ENCODE data around the gene GRIK2. TPM values are rescaled to one million over a fixed set of nuclear protein-coding genes. Genes with fewer than 3 reads are reported as not detected.

Gene GRIK2
- total and polyA plus RNA-seq, 2 of the 4 experiments (the other 2 are of a cell fraction): 8.2 to 15.2 TPM

DNA sequence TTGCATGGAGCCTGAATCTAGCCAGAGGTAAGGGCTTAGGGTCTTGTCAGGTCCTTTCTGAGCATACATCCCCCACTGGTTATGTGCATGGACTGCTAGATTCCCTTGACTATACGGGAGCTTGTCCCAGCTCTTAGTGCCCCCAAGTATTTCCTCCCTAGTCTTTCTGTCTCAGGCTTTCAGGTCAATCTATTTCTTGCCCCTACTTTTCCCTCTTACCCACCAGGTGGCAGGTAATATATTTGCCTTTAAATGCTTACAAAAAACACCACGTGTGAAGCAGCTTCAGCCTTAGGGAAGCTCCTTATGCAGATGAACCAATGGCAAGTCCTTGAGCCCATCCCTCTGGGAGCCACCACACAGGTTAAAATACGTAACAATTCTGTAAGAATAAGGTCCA is 454.2 kb downstream of the GRIK2 start:
- H3K4ac ChIP-seq (ENCODE audit: low read depth, low read length): no peak overlapping the region
- no peak overlapping the region for H2BK5ac ChIP-seq (ENCODE audit: low read depth, low read length, poor library complexity, severe bottlenecking)
- no peak overlapping the region for H3K27ac ChIP-seq (ENCODE audit: insufficient read depth, low read length)
- H3K79me1 ChIP-seq (ENCODE audit: low read depth in 1 of 2, low read length in 2 of 2): no peaks in the 10 kb centered on the region
- H3K14ac ChIP-seq (replicated peaks; ENCODE audit: low read depth, low read length): no peak overlapping the region
- H2BK20ac ChIP-seq (ENCODE audit: low read depth, low read length): no peak overlapping the region
- no peak overlapping the region for H3K18ac ChIP-seq (ENCODE audit: low read depth, low read length)
- intact Hi-C loops (cut with micrococcal nuclease) (no loop called here), in situ Hi-C loops (cut with MboI; ENCODE audit: low sequenced_read_pairs) (no loop called here), dilution Hi-C loops (cut with HindIII; ENCODE audit: low sequenced_read_pairs, unreplicated experiment) (no loop called here)
- no peaks in the 10 kb centered on the region for H3K27me3 ChIP-seq (ENCODE audit: control insufficient read depth, insufficient read depth, low read length)
- H3K4me2 ChIP-seq (ENCODE audit: low read depth, low read length): no peak overlapping the region
- no peak for TF ChIP-seq RAD21 (IDR thresholded peaks at IDR 0.05; ENCODE audit: low read length)
- no peak for TF ChIP-seq MAFK (IDR thresholded peaks at IDR 0.05; ENCODE audit: low read depth, low read length)
- no peak for TF ChIP-seq FOS (IDR thresholded peaks at IDR 0.05; ENCODE audit: low read depth, low read length)
- no peak for TF ChIP-seq NFE2L2 (IDR thresholded peaks at IDR 0.05; ENCODE audit: low read depth, low read length)
- no peak for TF ChIP-seq RFX5 (IDR thresholded peaks at IDR 0.05; ENCODE audit: low read depth, low read length)
- TF ChIP-seq MXI1 (IDR thresholded peaks at IDR 0.05; ENCODE audit: borderline replicate concordance, low read depth, low read length): no peak
- TF ChIP-seq RCOR1 (IDR thresholded peaks at IDR 0.05; ENCODE audit: insufficient replicate concordance, low read length): no peak
- no peak for TF ChIP-seq CEBPB (IDR thresholded peaks at IDR 0.05; ENCODE audit: low read depth, low read length)
- TF ChIP-seq, protein P1, sequence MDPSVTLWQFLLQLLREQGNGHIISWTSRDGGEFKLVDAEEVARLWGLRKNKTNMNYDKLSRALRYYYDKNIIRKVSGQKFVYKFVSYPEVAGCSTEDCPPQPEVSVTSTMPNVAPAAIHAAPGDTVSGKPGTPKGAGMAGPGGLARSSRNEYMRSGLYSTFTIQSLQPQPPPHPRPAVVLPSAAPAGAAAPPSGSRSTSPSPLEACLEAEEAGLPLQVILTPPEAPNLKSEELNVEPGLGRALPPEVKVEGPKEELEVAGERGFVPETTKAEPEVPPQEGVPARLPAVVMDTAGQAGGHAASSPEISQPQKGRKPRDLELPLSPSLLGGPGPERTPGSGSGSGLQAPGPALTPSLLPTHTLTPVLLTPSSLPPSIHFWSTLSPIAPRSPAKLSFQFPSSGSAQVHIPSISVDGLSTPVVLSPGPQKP (IDR thresholded peaks at IDR 0.05; ENCODE audit: borderline replicate concordance, low read depth, low read length): no peak
- 78% methylated on average over 1 of the region's 3 CpGs; no CpG with 5 or more reads in 1 of the 2 experiments for WGBS, 2 experiments (ENCODE audit: extremely low coverage in 2 of 2, insufficient read length in 1 of 2)
- H2AK9ac ChIP-seq (replicated peaks; ENCODE audit: low read depth, low read length, poor library complexity): no peak overlapping the region
- ChIA-PET CTCF (no interaction called here), POLR2A (ENCODE audit: unreplicated experiment) (no interaction called here)
- no TSS peak for BruUV-seq (replicated peaks)
- H2BK120ac ChIP-seq (ENCODE audit: low read depth, low read length): no peak overlapping the region
- H2AK5ac ChIP-seq (ENCODE audit: low read depth, low read length): no peak overlapping the region
- H4K20me1 ChIP-seq (ENCODE audit: insufficient read depth, low read length): no peaks in the 10 kb centered on the region
- no peak overlapping the region for H3K23ac ChIP-seq (ENCODE audit: low read depth, low read length)
- no peak for DNase-seq
- H3K4me3 ChIP-seq (ENCODE audit: insufficient read depth, low read depth, low read length): no peak overlapping the region
- H3K9me1 ChIP-seq (ENCODE audit: insufficient read depth, low read length): no peaks in the 10 kb centered on the region
- no peak overlapping the region for H3K56ac ChIP-seq (ENCODE audit: extremely low read depth, insufficient read depth, low read length)
- no peaks in the 10 kb centered on the region for H3K9me3 ChIP-seq (ENCODE audit: control insufficient read depth, insufficient read depth, low read length)
- H4K91ac ChIP-seq (ENCODE audit: insufficient read depth, low read depth, low read length): no peak overlapping the region
- H3K4me1 ChIP-seq (ENCODE audit: control insufficient read depth, insufficient read depth, low read length): no peaks in the 10 kb centered on the region
- no peak overlapping the region for H3K9ac ChIP-seq (ENCODE audit: low read depth, low read length)
- H4K8ac ChIP-seq (ENCODE audit: low read depth in 2 of 2, low read length in 2 of 2): no peak overlapping the region
- no peak overlapping the region for H2BK15ac ChIP-seq (ENCODE audit: low read depth, low read length)
- H4K5ac ChIP-seq (ENCODE audit: low read depth, low read length): peak overlapping the region; percentile 44; the same call in 1 of the 2 replicates
- H2AFZ ChIP-seq (replicated peaks; ENCODE audit: low read length, poor library complexity): no peak overlapping the region
- H3K36me3 ChIP-seq (ENCODE audit: control insufficient read depth, insufficient read depth, low read length): no peaks in the 10 kb centered on the region
- ATAC-seq (ENCODE audit: low read depth): no peak

Measured in IMR-90 (cell line).